Parathyroid adenoma (tissue), 2 donors: ENCODE data around the gene CCDC47.

Experiments
- H2AFZ ChIP-seq: fragments of 300-600 bp; sonication (generic); one replicate; pipeline ENCODE4 v1.7.0; 2017; ENCODE audit warnings: antibody characterized with exemption, mild to moderate bottlenecking
- H3K27ac ChIP-seq: fragments of 300-600 bp; sonication (generic); one replicate; pipeline ENCODE4 v1.7.0; 2017
- H3K27me3 ChIP-seq: fragments of 300-600 bp; sonication (generic); one replicate; pipeline ENCODE4 v1.7.0; 2017; ENCODE audit warnings: low read length; ENCODE audit not compliant: control insufficient read depth, insufficient read depth
- H3K36me3 ChIP-seq: fragments of 300-600 bp; sonication (generic); one replicate; pipeline ENCODE4 v1.7.0; 2017; ENCODE audit warnings: low read length; ENCODE audit not compliant: control insufficient read depth, insufficient read depth
- H3K4me1 ChIP-seq: fragments of 300-600 bp; sonication (generic); one replicate; pipeline ENCODE4 v1.7.0; 2017; ENCODE audit warnings: control low read depth
- H3K4me2 ChIP-seq: fragments of 300-600 bp; sonication (generic); one replicate; pipeline ENCODE4 v1.7.0; 2017; ENCODE audit warnings: low read length
- H3K4me3 ChIP-seq: fragments of 300-600 bp; sonication (generic); one replicate; pipeline ENCODE4 v1.7.0; 2017; ENCODE audit warnings: low read depth, low read length
- H3K79me2 ChIP-seq: fragments of 300-600 bp; sonication (generic); one replicate; pipeline ENCODE4 v1.7.0; 2017; ENCODE audit warnings: control low read depth
- H3K9ac ChIP-seq: fragments of 300-600 bp; sonication (generic); one replicate; pipeline ENCODE4 v1.7.0; 2017; ENCODE audit warnings: mild to moderate bottlenecking
- H3K9me3 ChIP-seq: fragments of 300-600 bp; sonication (generic); one replicate; pipeline ENCODE4 v1.7.0; 2017; ENCODE audit warnings: low read length; ENCODE audit not compliant: control insufficient read depth
- TF ChIP-seq, protein P1 (sequence below): fragments of 300-600 bp; sonication (generic); IDR thresholded peaks from one replicate; pipeline ENCODE4 v1.7.0; 2017; ENCODE audit warnings: antibody characterized with exemption, mild to moderate bottlenecking
- donor health status: primary hyperparathyroidism.

CCDC47 gene

DNA sequence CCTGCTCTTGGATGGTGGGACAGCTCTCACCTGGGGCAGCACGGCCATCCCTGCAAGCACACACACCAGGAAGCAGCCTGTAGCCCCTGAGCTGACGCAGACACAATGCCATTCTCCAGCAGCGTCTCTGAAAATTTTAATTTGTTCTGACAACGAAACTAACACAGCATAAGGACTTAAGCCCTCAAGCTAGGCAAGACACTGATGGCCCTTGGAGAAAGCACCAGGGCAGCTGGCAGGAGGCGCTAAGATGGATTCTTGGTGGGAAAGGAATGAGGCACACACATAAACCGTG lies 70.7 kb downstream of the CCDC47 start:
- Histone ChIP-seq H3K9ac (no peak overlapping the region), H3K27me3 (no peaks in the 10 kb centered on the region), H3K4me2 (no peak overlapping the region), H3K79me2 (no peaks in the 10 kb centered on the region), H3K36me3 (no peaks in the 10 kb centered on the region), H3K4me3 (no peak overlapping the region), H2AFZ (no peak overlapping the region), H3K4me1 (peaks cover 4% of the 10 kb centered on the region), H3K27ac (no peak overlapping the region), H3K9me3 (no peaks in the 10 kb centered on the region)
- TF ChIP-seq, protein P1, sequence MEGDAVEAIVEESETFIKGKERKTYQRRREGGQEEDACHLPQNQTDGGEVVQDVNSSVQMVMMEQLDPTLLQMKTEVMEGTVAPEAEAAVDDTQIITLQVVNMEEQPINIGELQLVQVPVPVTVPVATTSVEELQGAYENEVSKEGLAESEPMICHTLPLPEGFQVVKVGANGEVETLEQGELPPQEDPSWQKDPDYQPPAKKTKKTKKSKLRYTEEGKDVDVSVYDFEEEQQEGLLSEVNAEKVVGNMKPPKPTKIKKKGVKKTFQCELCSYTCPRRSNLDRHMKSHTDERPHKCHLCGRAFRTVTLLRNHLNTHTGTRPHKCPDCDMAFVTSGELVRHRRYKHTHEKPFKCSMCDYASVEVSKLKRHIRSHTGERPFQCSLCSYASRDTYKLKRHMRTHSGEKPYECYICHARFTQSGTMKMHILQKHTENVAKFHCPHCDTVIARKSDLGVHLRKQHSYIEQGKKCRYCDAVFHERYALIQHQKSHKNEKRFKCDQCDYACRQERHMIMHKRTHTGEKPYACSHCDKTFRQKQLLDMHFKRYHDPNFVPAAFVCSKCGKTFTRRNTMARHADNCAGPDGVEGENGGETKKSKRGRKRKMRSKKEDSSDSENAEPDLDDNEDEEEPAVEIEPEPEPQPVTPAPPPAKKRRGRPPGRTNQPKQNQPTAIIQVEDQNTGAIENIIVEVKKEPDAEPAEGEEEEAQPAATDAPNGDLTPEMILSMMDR: no peak

DNA sequence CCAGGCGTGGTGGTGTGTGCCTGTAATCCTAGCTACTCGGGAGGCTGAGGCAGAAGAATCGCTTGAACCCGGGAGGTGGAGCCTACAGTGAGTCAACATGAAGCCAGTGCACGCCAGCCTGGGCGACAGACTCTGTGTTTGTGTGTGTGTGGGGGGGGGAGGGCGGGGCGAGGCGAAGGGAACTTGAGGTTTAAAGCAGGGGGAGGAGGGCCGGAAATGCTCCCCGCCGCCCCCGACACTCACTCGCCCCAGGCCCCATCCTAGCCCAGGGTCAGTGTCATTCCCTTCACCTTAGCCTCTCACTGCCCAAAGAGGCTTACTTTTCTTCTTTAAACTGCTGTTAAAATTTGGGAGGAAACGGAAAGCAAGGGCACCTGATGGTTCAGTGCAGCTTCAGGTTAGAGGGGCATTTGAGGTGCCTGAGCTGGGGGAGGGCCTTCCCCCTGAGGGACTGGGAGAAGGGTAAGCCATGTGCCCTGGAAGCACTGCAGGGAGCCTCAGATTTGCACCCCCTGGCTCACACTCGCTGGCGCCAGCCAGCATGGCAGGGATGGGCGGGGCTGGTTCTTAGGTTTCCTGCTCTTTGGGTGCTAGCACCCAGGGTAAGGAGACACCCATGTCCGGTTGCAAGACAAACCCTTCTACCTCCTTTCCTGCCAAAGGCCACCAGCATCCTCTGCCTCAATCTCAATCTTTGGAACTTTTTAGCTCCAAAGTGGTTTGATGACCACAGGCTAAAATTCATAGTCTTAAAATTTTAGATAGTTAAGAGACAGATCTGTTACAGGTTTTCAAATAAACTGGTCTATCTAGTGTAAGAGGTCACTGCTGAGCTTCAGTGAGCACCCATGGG lies 71.3 kb downstream of the CCDC47 start:
- no peak overlapping the region for H3K27ac ChIP-seq
- H3K9me3 ChIP-seq: no peaks in the 10 kb centered on the region
- H3K9ac ChIP-seq: no peak overlapping the region
- no peak overlapping the region for H3K4me2 ChIP-seq
- H3K4me1 ChIP-seq: peaks cover 4% of the 10 kb centered on the region
- no peak overlapping the region for H3K4me3 ChIP-seq
- H2AFZ ChIP-seq: no peak overlapping the region
- no peaks in the 10 kb centered on the region for H3K36me3 ChIP-seq
- H3K27me3 ChIP-seq: no peaks in the 10 kb centered on the region
- no peaks in the 10 kb centered on the region for H3K79me2 ChIP-seq
- TF ChIP-seq, protein P1: no peak

DNA sequence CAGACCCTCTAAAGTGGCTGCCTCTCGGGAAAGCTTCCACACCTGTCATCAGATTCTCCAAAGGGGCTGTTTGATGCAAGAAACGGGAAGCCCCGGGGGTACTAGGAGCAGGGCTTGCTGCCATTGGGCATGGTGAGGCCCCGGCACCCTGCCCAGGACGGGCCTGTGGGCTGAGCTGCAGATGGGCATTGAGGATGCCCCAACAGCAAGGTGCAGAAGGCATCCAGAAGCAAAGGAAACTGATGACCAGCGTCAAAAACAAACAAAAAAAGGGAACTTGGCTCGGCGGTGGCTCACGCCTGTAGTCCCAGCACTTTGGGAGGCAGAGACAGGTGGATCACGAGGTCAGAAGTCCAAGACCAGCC lies 72.0 kb downstream of the CCDC47 start:
- H3K4me2 ChIP-seq: no peak overlapping the region
- no peaks in the 10 kb centered on the region for H3K79me2 ChIP-seq
- no peaks in the 10 kb centered on the region for H3K27me3 ChIP-seq
- peak overlapping the region; percentile 22 for H3K27ac ChIP-seq
- peak overlapping the region; percentile 46 for H2AFZ ChIP-seq
- H3K9me3 ChIP-seq: no peaks in the 10 kb centered on the region
- peaks cover 4% of the 10 kb centered on the region for H3K4me1 ChIP-seq
- H3K4me3 ChIP-seq: peak overlapping the region; percentile 11
- H3K9ac ChIP-seq: no peak overlapping the region
- TF ChIP-seq, protein P1: no peak
- no peaks in the 10 kb centered on the region for H3K36me3 ChIP-seq

DNA sequence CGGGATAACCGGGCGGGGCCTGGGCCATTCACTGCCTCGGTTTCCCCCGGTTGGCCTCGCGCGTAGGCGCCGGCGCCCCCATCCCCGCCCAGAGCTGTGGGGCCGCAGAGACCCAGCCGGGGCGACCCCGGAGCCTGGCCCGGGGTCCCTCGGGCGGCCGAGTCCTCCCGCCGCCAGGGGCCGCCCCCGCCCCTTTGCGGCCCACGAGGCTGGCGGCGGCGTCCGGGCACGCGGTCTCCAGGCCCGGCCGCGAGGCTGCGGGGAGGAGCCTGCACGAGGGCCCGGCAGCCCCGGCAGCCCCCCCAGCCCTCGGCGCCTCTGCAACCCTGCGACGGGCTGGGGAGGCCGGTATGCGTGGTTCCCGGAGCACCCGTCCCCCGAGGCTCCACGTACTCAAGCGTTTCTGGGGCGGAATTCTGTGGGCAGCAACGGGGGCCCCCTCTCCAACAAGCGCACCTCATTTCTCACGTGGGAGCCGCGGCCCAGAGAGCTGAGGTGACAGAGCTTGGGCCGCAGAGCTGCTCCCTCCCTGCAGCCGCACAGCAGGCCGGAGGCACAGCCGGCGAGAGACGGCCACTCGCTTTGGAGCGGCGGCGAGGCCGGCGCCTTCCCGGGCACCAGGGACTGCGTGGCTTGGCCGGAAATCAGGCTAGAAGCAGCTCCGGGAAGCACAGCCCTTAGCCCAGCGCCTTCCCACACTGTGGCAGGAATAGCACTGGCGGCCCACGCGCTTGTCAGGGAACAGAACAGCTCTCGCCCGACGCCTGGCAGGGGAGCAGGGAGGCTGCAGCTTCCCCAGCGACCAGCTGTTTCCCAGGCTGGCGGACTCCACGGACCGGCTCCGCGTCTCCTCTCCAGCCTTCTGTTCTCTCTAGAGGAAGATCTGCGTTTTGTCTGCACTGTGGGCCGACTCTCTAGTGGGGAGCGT lies 72.6 kb downstream of the CCDC47 start:
- TF ChIP-seq, protein P1: no peak
- peak overlapping the region; percentile 79 for H2AFZ ChIP-seq
- H3K4me3 ChIP-seq: peak overlapping the region; percentile 11
- H3K9ac ChIP-seq: no peak overlapping the region
- H3K9me3 ChIP-seq: no peaks in the 10 kb centered on the region
- peaks cover 4% of the 10 kb centered on the region for H3K4me1 ChIP-seq
- H3K27ac ChIP-seq: peak overlapping the region; percentile 22
- peak overlapping the region; percentile 47 for H3K4me2 ChIP-seq
- H3K36me3 ChIP-seq: no peaks in the 10 kb centered on the region
- H3K79me2 ChIP-seq: no peaks in the 10 kb centered on the region
- no peaks in the 10 kb centered on the region for H3K27me3 ChIP-seq
